D721Med (cell line): Measurements from ENCODE around the gene RRP1.

Experiments
- DNase-seq: peaks from one replicate; pipeline ENCODE4 v3.0.0; 2011; ENCODE audit warnings: low spot score; ENCODE audit not compliant: insufficient read length
- FAIRE-seq: peaks from 2 replicates; lab custom pipeline; 2011; peaks lifted over from hg19 to GRCh38; lab: Jason Lieb, UNC
- CTCF ChIP-seq: IDR thresholded peaks from 2 replicates; pipeline ENCODE4 v1.5.1; 2012; ENCODE audit warnings: mild to moderate bottlenecking, control low read depth; ENCODE audit not compliant: insufficient read depth; ENCODE audit errors: missing control alignments

The RRP1 gene

GRCh38 chr21:43771199-43771675 lies 18.1 kb upstream of the RRP1 start:
- FAIRE-seq (no peak), DNase-seq (no peak)
- no peak for TF ChIP-seq CTCF

GRCh38 chr21:43771698-43772424 lies 17.5 kb upstream of the RRP1 start:
- no peak for DNase-seq
- no peak for FAIRE-seq
- TF ChIP-seq CTCF: no peak

- DNase-seq (no peak), FAIRE-seq (no peak)
- no peak for TF ChIP-seq CTCF
Measured at GRCh38 chr21:43772425-43772821, 17.0 kb upstream of the RRP1 start.

- no peak for DNase-seq
- no peak for TF ChIP-seq CTCF
- FAIRE-seq: no peak
Measured at GRCh38 chr21:43774163-43774562, 15.2 kb upstream of the RRP1 start.

GRCh38 chr21:43775190-43775589 lies 14.2 kb upstream of the RRP1 start:
- DNase-seq (no peak), FAIRE-seq (no peak)
- no peak for TF ChIP-seq CTCF

GRCh38 chr21:43775795-43776430 lies 13.5 kb upstream of the RRP1 start, which contains the start of gene CSTB:
Gene CSTB (minus strand): TSS chr21:43776308. CDS start chr21:43776269, 39 bp downstream.
- peak; percentile 84 for DNase-seq
- no peak for TF ChIP-seq CTCF
- FAIRE-seq: no peak

GRCh38 chr21:43777953-43778352 lies 11.4 kb upstream of the RRP1 start:
- FAIRE-seq: no peak

More at GRCh38 chr21:43777953-43778352, 11.4 kb upstream of the RRP1 start:
- no peak for DNase-seq
- no peak for TF ChIP-seq CTCF
